AG04449 (cell line): ENCODE results near the gene ABL2.

Experiments
- CTCF ChIA-PET: fragments of 350-600 bp; formaldehyde crosslinking; extraction: SDS; loops from one replicate; lab custom pipeline; 2021; ENCODE audit warnings: antibody characterized with exemption; lab: Yijun Ruan, JAX
- POLR2A ChIA-PET: fragments of 400-600, 350-600 bp; formaldehyde crosslinking; extraction: SDS; loops from one replicate; lab custom pipeline; 2020; ENCODE audit warnings: antibody characterized with exemption, inconsistent platforms; lab: Yijun Ruan, JAX
- DNase-seq: peaks from one replicate; pipeline ENCODE4 v3.0.0-alpha.2; 2010; ENCODE audit warnings: low read depth, low spot score
- H3K4me3 ChIP-seq: 2 replicates; pipeline ENCODE4 v1.5.1; 2011; ENCODE audit warnings: low read depth, mild to moderate bottlenecking, control low read depth, low read length
- TF ChIP-seq, protein P1 (sequence below): IDR thresholded peaks from one replicate; pipeline ENCODE4 v1.5.1; 2011; ENCODE audit warnings: mild to moderate bottlenecking, moderate library complexity, low read length, control low read depth, inconsistent platforms; ENCODE audit not compliant: insufficient read depth; ENCODE audit errors: missing control alignments

The ABL2 gene

DNA sequence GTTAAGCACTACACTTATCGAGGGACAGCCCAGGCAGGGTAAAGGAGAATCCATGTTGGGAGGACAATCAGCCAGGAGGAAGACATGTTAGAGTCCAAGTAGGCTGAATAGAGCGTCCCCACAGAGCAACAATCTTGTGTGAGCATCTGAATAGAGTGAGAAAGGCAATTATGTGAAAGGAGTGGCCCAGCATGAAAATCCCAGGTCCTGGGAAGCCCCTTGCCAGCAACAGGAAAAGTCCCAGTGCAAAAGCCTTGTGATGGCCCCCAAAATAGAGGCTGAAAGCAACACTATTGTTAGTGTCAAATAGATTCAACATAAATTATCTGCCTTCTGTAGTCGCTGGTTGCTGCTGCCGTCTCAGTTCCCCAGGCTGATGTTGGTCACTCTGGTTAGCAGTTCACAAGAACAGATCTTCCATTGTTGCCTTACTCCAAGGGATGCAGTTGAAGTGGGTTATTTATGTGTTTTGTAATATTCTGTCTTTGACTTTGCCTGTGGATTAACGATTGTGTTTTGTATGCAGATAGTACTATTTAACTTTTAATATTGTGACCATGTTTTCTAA is 12.1 kb upstream of the ABL2 start:
- POLR2A ChIA-PET: no interaction called here

DNA sequence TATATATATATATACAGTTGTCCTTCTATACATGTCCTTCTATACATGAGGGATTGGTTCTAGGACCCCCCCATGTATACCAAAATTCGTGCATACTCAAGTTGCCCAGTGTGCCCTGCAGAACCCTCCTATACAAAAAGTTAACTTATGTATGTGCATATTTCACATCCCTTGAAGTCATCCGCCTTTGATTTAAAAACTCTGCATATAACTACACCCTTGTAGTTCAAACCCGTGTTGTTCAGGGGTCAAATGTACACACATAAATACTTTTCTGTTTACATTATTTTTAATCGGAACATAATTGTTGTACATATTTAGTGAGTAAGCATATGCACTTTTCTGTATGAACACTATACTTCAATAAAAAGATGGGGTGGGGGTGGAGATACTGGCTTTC is 7.7 kb upstream of the ABL2 start:
- POLR2A ChIA-PET: interaction anchor here (0.6 kb wide), 1 partner anchor 12 kb away, joined by 3 read pairs; no protein-coding TSS in a partner anchor
- no peak overlapping the region for H3K4me3 ChIP-seq
- CTCF ChIA-PET: no interaction called here
- TF ChIP-seq, protein P1, sequence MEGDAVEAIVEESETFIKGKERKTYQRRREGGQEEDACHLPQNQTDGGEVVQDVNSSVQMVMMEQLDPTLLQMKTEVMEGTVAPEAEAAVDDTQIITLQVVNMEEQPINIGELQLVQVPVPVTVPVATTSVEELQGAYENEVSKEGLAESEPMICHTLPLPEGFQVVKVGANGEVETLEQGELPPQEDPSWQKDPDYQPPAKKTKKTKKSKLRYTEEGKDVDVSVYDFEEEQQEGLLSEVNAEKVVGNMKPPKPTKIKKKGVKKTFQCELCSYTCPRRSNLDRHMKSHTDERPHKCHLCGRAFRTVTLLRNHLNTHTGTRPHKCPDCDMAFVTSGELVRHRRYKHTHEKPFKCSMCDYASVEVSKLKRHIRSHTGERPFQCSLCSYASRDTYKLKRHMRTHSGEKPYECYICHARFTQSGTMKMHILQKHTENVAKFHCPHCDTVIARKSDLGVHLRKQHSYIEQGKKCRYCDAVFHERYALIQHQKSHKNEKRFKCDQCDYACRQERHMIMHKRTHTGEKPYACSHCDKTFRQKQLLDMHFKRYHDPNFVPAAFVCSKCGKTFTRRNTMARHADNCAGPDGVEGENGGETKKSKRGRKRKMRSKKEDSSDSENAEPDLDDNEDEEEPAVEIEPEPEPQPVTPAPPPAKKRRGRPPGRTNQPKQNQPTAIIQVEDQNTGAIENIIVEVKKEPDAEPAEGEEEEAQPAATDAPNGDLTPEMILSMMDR: no peak
- no peak for DNase-seq

More for the DNA sequence above, 12.1 kb upstream of the ABL2 start:
- CTCF ChIA-PET: interaction anchor here (1.6 kb wide), 1 partner anchor 10 kb away, joined by 7 read pairs; no protein-coding TSS in a partner anchor
- H3K4me3 ChIP-seq: no peak overlapping the region
- DNase-seq: no peak
- TF ChIP-seq, protein P1: no peak

GRCh38 chr1:179234863-179235262 is 5.4 kb upstream of the ABL2 start:
- TF ChIP-seq, protein P1: no peak
- POLR2A ChIA-PET: no interaction called here
- DNase-seq: no peak
- H3K4me3 ChIP-seq: no peak overlapping the region
- CTCF ChIA-PET: interaction anchor here (1.5 to 2.6 kb wide), 2 partner anchors 17 to 58 kb away, joined by 3 to 5 read pairs; no protein-coding TSS in a partner anchor

- ChIA-PET POLR2A (no interaction called here), CTCF (no interaction called here)
- TF ChIP-seq, protein P1: no peak
- no peak for DNase-seq
- no peak overlapping the region for H3K4me3 ChIP-seq
Measured at GRCh38 chr1:179231923-179232322, 2.4 kb upstream of the ABL2 start.

- POLR2A ChIA-PET: no interaction called here
- no peak for DNase-seq
Measured at GRCh38 chr1:179230721-179231120, 1.2 kb upstream of the ABL2 start.

DNA sequence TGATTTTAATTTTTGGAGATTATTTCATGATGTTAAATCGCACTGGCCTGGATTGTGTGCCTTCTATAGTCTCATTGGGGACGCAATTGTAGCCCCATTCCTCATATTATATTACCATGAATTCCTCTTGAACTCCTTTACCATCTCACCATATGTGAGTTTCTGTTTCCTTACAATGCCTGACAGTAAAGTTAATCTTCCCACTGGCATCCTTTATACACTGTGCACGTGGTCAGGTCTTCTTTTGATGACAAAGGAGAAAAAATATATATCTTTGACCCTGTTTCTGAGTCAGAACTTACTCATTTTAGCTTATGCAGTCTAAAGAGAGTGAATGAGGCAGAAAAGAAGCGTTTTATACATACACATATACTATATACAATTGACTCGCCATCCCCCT is 774 bp upstream of the ABL2 start:
- peak overlapping the region; percentile 81 for H3K4me3 ChIP-seq
- POLR2A ChIA-PET: no interaction called here
- CTCF ChIA-PET: no interaction called here
- no peak for DNase-seq
- TF ChIP-seq, protein P1: no peak

More at GRCh38 chr1:179230721-179231120, 1.2 kb upstream of the ABL2 start:
- no peak overlapping the region for H3K4me3 ChIP-seq
- CTCF ChIA-PET: no interaction called here
- TF ChIP-seq, protein P1: no peak
